HL-60 (cell line): ENCODE data around the gene PARP3.

ENCODE experiments used
- POLR2AphosphoS5 ChIP-seq: IDR thresholded peaks from 2 replicates; pipeline ENCODE4 v1.6.1; 2012; ENCODE audit warnings: low read depth
- TF ChIP-seq, protein P1 (sequence below): IDR thresholded peaks from one replicate; pipeline ENCODE4 v1.5.1; 2011; ENCODE audit warnings: low read length, control low read depth, inconsistent platforms; ENCODE audit not compliant: insufficient read depth

DNA sequence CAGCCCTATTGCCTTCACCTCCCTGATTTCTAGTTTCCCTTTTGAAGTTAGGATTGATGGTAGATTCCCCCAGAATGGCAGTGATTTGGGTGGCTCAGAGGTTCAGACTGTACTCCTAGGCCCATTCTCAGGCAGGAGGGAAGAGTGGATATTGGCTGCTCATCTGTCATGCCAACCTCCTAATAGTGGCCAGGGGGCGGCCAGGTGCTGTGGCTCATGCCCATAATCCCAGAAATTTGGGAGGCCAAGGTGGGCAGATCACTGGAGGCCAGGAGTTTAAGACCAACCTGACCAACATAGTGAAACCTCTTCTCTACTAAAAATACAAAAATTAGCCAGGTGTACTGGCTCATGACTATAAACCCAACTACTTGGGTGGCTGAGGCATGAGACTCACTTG is 11.7 kb upstream of the PARP3 start:
- TF ChIP-seq, protein P1, sequence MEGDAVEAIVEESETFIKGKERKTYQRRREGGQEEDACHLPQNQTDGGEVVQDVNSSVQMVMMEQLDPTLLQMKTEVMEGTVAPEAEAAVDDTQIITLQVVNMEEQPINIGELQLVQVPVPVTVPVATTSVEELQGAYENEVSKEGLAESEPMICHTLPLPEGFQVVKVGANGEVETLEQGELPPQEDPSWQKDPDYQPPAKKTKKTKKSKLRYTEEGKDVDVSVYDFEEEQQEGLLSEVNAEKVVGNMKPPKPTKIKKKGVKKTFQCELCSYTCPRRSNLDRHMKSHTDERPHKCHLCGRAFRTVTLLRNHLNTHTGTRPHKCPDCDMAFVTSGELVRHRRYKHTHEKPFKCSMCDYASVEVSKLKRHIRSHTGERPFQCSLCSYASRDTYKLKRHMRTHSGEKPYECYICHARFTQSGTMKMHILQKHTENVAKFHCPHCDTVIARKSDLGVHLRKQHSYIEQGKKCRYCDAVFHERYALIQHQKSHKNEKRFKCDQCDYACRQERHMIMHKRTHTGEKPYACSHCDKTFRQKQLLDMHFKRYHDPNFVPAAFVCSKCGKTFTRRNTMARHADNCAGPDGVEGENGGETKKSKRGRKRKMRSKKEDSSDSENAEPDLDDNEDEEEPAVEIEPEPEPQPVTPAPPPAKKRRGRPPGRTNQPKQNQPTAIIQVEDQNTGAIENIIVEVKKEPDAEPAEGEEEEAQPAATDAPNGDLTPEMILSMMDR: no peak
- TF ChIP-seq POLR2AphosphoS5: no peak
